Activated CD4-positive, alpha-beta T cell treated with anti-CD3 and anti-CD28 coated beads, Interleukin-2, amount 10 ng/mL, durations not matched to agents 7 days and 5 days (primary cell): ENCODE measurements around the gene GLA. TPM values are rescaled to one million over a fixed set of nuclear protein-coding genes. Genes with fewer than 3 reads are reported as not detected.

ENCODE experiments used
- CTCF ChIA-PET: fragments of 350-600 bp; sonication (Branson Sonifier 250); formaldehyde crosslinking; loops from one replicate; lab custom pipeline; 2021; ENCODE audit warnings: antibody characterized with exemption; lab: Charles Lee
- POLR2A ChIA-PET: fragments of 350-600 bp; sonication (Branson Sonifier 250); formaldehyde crosslinking; loops from one replicate; lab custom pipeline; 2021; ENCODE audit warnings: antibody characterized with exemption; lab: Charles Lee
- DNase-seq: peaks from one replicate; pipeline ENCODE4 v3.0.0-alpha.2; 2020
- H3K27ac Mint-ChIP-seq: one replicate; pipeline ENCODE4 v1.8.0; 2021; ENCODE audit warnings: mild to moderate bottlenecking, moderate library complexity, mixed read lengths
- H3K27me3 Mint-ChIP-seq: one replicate; pipeline ENCODE4 v1.8.0; 2021; ENCODE audit warnings: mixed read lengths
- H3K36me3 Mint-ChIP-seq: one replicate; pipeline ENCODE4 v1.8.0; 2021; ENCODE audit warnings: low read depth, mixed read lengths
- H3K4me1 Mint-ChIP-seq: one replicate; pipeline ENCODE4 v1.8.0; 2021; ENCODE audit warnings: mixed read lengths
- H3K4me3 Mint-ChIP-seq: one replicate; pipeline ENCODE4 v1.8.0; 2021; ENCODE audit warnings: mild to moderate bottlenecking, moderate library complexity, mixed read lengths
- H3K9me3 Mint-ChIP-seq: one replicate; pipeline ENCODE4 v1.8.0; 2021; ENCODE audit warnings: mixed read lengths
- total RNA-seq, 2 experiments: library from RNA; stranded (reverse); gene quantifications; one replicate each; pipeline ENCODE4 v1.2.3, GENCODE V29; 2021

GLA gene
- total RNA-seq, 2 experiments from 2014 or later: 28.9 to 29.5 TPM

GRCh38 chrX:101393530-101394305, 14.0 kb downstream of the GLA start:
- no peaks in the 10 kb centered on the region for H3K27me3 Mint-ChIP-seq
- peaks cover 25% of the 10 kb centered on the region for H3K4me1 Mint-ChIP-seq
- peaks cover 35% of the 10 kb centered on the region for H3K36me3 Mint-ChIP-seq
- H3K9me3 Mint-ChIP-seq: no peaks in the 10 kb centered on the region
- no peak overlapping the region for H3K4me3 Mint-ChIP-seq
- CTCF ChIA-PET: interaction anchor here (0.7 kb wide), 1 partner anchor 522 kb away, joined by 3 read pairs; no protein-coding TSS in a partner anchor
- peak overlapping the region; percentile 57 for H3K27ac Mint-ChIP-seq
- POLR2A ChIA-PET: no interaction called here
- no peak for DNase-seq

DNA sequence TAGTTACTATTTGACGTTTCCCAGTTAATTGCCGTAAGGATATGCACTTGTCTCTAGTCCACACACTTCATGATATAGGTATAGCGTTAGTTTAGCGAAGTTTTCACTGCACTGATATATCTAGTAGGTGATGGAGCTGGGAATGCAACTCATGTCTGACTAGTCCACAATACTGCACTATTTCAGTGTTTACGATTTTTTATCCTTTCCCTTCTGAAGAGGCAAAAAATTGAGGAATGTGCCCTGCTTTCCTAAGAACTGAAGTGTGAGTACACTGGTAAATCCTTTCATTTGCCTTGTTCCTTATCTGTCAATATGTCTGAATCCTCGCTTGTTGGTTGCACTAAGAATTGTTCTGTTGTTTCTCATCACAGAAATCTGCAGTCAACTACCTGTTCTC, 15.9 kb downstream of the GLA start:
- peaks cover 25% of the 10 kb centered on the region for H3K4me1 Mint-ChIP-seq
- H3K9me3 Mint-ChIP-seq: no peaks in the 10 kb centered on the region
- CTCF ChIA-PET: interaction anchor here (1.1 to 2.0 kb wide), 4 partner anchors 11 to 41 kb away, joined by 5 to 16 read pairs (median 6); no protein-coding TSS in a partner anchor
- peaks cover 35% of the 10 kb centered on the region for H3K36me3 Mint-ChIP-seq
- no peak for DNase-seq
- H3K4me3 Mint-ChIP-seq: peak overlapping the region; percentile 96
- H3K27ac Mint-ChIP-seq: peak overlapping the region; percentile 88
- H3K27me3 Mint-ChIP-seq: no peaks in the 10 kb centered on the region
- POLR2A ChIA-PET: no interaction called here

GRCh38 chrX:101390664-101391525, 16.8 kb downstream of the GLA start, which contains the start of gene RPL36A:
Gene RPL36A, plus strand, starts transcription at chrX:101391011. Its CDS starts 33 bp downstream, at chrX:101391044.
- ChIA-PET POLR2A (interaction anchor here (1.3 kb wide), 1 partner anchor 12 kb away, joined by 10 read pairs; no protein-coding TSS in a partner anchor), CTCF (interaction anchor here (0.6 to 2.0 kb wide), 12 partner anchors 9 to 557 kb away, joined by 3 to 16 read pairs (median 5); partner anchors contain the start of gene TIMM8A)
- Mint-ChIP-seq H3K27me3 (no peaks in the 10 kb centered on the region), H3K36me3 (peaks cover 33% of the 10 kb centered on the region), H3K9me3 (no peaks in the 10 kb centered on the region), H3K4me3 (peak within 1 kb of the TSS; percentile 96), H3K4me1 (peaks cover 25% of the 10 kb centered on the region), H3K27ac (peak within 1 kb of the TSS; percentile 88)
- DNase-seq: peak; percentile 82

GRCh38 chrX:101388604-101389003, 19.1 kb downstream of the GLA start:
- Mint-ChIP-seq H3K27ac (no peak overlapping the region), H3K4me3 (no peak overlapping the region), H3K36me3 (peaks cover 23% of the 10 kb centered on the region), H3K27me3 (no peaks in the 10 kb centered on the region), H3K9me3 (no peaks in the 10 kb centered on the region), H3K4me1 (peaks cover 19% of the 10 kb centered on the region)
- ChIA-PET CTCF (interaction anchor here (0.9 kb wide), 1 partner anchor 50 kb away, joined by 3 read pairs; no protein-coding TSS in a partner anchor), POLR2A (no interaction called here)
- DNase-seq: no peak

- Mint-ChIP-seq H3K4me1 (peaks cover 4% of the 10 kb centered on the region), H3K9me3 (no peaks in the 10 kb centered on the region), H3K27me3 (no peaks in the 10 kb centered on the region), H3K4me3 (no peak overlapping the region), H3K27ac (no peak overlapping the region), H3K36me3 (peaks cover 7% of the 10 kb centered on the region)
- no peak for DNase-seq
- POLR2A ChIA-PET: no interaction called here
- CTCF ChIA-PET: no interaction called here
Observed at GRCh38 chrX:101386542-101386885, 21.2 kb downstream of the GLA start.

- Mint-ChIP-seq H3K27ac (no peak within 1 kb of the TSS), H3K4me3 (no peak within 1 kb of the TSS), H3K27me3 (no peaks in the 10 kb centered on the region), H3K9me3 (no peaks in the 10 kb centered on the region), H3K4me1 (peaks cover 4% of the 10 kb centered on the region), H3K36me3 (peaks cover 1% of the 10 kb centered on the region)
- DNase-seq: no peak
- ChIA-PET CTCF (no interaction called here), POLR2A (no interaction called here)
Observed at GRCh38 chrX:101385795-101386541, 21.8 kb downstream of the GLA start, which contains the start of gene BTK. Gene BTK, minus strand, starts transcription at chrX:101386191. Its CDS starts 10,907 bp downstream, at chrX:101375284.

GRCh38 chrX:101385026-101385684, 22.6 kb downstream of the GLA start:
- H3K4me3 Mint-ChIP-seq: no peak overlapping the region
- DNase-seq: no peak
- no peak overlapping the region for H3K27ac Mint-ChIP-seq
- no peaks in the 10 kb centered on the region for H3K9me3 Mint-ChIP-seq
- H3K36me3 Mint-ChIP-seq: no peaks in the 10 kb centered on the region
- POLR2A ChIA-PET: no interaction called here
- CTCF ChIA-PET: no interaction called here
- no peaks in the 10 kb centered on the region for H3K4me1 Mint-ChIP-seq
- no peaks in the 10 kb centered on the region for H3K27me3 Mint-ChIP-seq

GRCh38 chrX:101383679-101384205, 24.0 kb downstream of the GLA start:
- POLR2A ChIA-PET: no interaction called here
- Mint-ChIP-seq H3K4me1 (no peaks in the 10 kb centered on the region), H3K36me3 (no peaks in the 10 kb centered on the region), H3K4me3 (no peak overlapping the region), H3K9me3 (no peaks in the 10 kb centered on the region), H3K27me3 (no peaks in the 10 kb centered on the region), H3K27ac (no peak overlapping the region)
- CTCF ChIA-PET: interaction anchor here (0.6 to 0.9 kb wide), 2 partner anchors 9 to 45 kb away, joined by 3 read pairs; no protein-coding TSS in a partner anchor
- DNase-seq: no peak

GRCh38 chrX:101377547-101377946, 30.2 kb downstream of the GLA start:
- Mint-ChIP-seq H3K27me3 (peaks cover 5% of the 10 kb centered on the region), H3K27ac (no peak overlapping the region), H3K4me1 (no peaks in the 10 kb centered on the region), H3K4me3 (no peak overlapping the region), H3K9me3 (no peaks in the 10 kb centered on the region), H3K36me3 (no peaks in the 10 kb centered on the region)
- CTCF ChIA-PET: interaction anchor here (1.5 kb wide), 1 partner anchor 22 kb away, joined by 5 read pairs; no protein-coding TSS in a partner anchor
- POLR2A ChIA-PET: no interaction called here
- no peak for DNase-seq

- H3K4me3 Mint-ChIP-seq: no peak overlapping the region
Observed at GRCh38 chrX:101370888-101371504, 36.7 kb downstream of the GLA start.

DNA sequence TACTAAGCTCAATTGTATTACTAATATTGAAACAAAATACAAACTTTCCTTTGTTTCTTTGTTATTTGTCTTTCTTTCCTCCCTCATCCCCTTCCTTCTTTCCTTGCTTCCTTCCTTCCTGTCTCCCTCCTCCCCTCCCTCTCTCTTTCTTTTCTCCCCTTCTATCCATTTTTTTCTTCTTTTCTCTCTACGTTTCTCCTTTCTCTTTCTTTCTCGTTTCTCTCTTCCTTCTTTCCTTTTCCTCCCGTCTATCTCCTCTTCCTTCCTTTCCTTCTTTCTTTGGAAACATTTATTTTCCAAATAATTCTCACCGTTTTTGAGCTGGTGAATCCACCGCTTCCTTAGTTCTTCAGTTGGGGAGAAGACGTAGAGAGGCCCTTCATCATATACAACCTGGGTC, 38.0 kb downstream of the GLA start:
- Mint-ChIP-seq H3K9me3 (no peaks in the 10 kb centered on the region), H3K27ac (no peak overlapping the region), H3K27me3 (peaks cover 7% of the 10 kb centered on the region), H3K4me3 (no peak overlapping the region), H3K36me3 (no peaks in the 10 kb centered on the region), H3K4me1 (no peaks in the 10 kb centered on the region)
- ChIA-PET POLR2A (interaction anchor here (0.6 kb wide), 1 partner anchor 15 kb away, joined by 3 read pairs; no protein-coding TSS in a partner anchor), CTCF (no interaction called here)
- no peak for DNase-seq

More at GRCh38 chrX:101370888-101371504, 36.7 kb downstream of the GLA start:
- Mint-ChIP-seq H3K27ac (no peak overlapping the region), H3K9me3 (no peaks in the 10 kb centered on the region), H3K4me1 (no peaks in the 10 kb centered on the region), H3K27me3 (peaks cover 7% of the 10 kb centered on the region), H3K36me3 (no peaks in the 10 kb centered on the region)
- ChIA-PET POLR2A (no interaction called here), CTCF (no interaction called here)
- DNase-seq: no peak
